ENCODE data around the gene TM9SF3.

DNA sequence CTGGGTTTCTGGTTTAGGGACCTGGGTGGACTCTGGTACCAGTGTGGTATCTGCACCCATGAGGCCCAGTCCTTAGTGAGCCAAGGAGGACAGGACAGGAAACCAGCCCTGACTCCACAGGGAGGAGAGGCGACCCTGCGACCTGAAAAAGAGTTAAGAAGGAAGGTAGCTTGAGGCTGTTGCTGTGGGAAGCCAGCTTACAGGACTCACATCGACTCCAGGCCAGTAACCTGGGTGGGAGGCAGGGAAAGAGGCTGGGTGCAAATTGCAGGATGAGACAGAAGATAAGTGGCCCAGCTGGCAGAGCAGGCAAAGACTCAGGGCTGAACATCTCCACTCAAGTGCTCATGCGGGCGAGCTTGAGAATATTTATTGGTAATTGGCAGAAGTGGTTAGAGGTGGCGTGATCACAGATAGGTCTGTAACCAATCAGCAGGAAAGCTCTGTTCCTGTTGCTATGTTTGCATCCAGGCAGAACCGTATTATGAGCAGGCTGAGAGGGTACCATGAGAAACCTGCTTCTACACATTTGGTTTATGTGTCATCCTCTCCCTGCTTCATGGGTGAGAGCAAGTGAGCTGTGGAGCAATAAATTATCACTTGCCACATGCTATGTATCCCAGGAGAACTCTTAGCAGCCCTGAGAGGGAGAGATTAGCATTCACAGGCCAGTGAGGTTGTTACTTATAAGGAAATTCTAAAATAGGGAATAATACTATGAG lies 84.1 kb downstream of the TM9SF3 start:
- TF ChIP-seq, protein P1, sequence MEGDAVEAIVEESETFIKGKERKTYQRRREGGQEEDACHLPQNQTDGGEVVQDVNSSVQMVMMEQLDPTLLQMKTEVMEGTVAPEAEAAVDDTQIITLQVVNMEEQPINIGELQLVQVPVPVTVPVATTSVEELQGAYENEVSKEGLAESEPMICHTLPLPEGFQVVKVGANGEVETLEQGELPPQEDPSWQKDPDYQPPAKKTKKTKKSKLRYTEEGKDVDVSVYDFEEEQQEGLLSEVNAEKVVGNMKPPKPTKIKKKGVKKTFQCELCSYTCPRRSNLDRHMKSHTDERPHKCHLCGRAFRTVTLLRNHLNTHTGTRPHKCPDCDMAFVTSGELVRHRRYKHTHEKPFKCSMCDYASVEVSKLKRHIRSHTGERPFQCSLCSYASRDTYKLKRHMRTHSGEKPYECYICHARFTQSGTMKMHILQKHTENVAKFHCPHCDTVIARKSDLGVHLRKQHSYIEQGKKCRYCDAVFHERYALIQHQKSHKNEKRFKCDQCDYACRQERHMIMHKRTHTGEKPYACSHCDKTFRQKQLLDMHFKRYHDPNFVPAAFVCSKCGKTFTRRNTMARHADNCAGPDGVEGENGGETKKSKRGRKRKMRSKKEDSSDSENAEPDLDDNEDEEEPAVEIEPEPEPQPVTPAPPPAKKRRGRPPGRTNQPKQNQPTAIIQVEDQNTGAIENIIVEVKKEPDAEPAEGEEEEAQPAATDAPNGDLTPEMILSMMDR (conservative IDR thresholded peaks at IDR 0.05 in 1 of 2, IDR thresholded peaks at IDR 0.05 in 1 of 2; ENCODE audit: low read depth in 1 of 2, low read length in 2 of 2) = no peak
- no peak for TF ChIP-seq EZH2 (IDR thresholded peaks at IDR 0.05; ENCODE audit: low read length, missing control alignments)
